GM18861 (cell line): ENCODE measurements around the gene SMCHD1.
"Not testable (repeated sequence)": the region's sequence is repeated elsewhere in the genome, so short reads cannot be mapped to it uniquely, and the experiment has no call there.

ENCODE experiments used
- ATAC-seq: cut with Tn5 transposase; IDR thresholded peaks from one replicate; pipeline ENCODE4 v1.9.1; 2021; ENCODE audit not compliant: unreplicated experiment

SMCHD1 gene

GRCh38 chr18:2715990-2716389 is 60.5 kb downstream of the SMCHD1 start:
- no peak for ATAC-seq

- ATAC-seq, result no peak
Observed at GRCh38 chr18:2716394-2717326, 61.1 kb downstream of the SMCHD1 start.

DNA sequence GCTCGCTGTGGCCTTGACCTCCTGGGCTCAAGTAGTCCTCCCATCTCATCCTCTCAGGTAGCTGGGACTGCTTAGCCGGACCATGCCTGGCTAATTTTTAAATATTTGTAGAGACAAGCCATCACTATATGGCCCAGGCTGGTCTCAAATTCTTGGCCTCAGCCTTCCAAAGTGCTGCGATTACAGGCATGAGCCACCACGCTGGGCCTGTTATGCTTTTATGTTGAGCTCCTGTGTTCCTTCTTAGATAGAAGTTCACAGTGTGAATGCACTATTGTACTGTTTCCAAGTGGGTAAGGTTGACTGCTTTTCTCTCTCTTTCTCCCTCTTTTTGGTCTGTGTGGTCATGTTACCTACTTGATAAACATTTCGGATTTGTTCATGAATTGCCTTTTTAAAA is 61.9 kb downstream of the SMCHD1 start:
- ATAC-seq, result no peak

- no peak for ATAC-seq
Observed at GRCh38 chr18:2719040-2719439, 63.5 kb downstream of the SMCHD1 start.

- no peak for ATAC-seq
Observed at GRCh38 chr18:2723207-2723606, 67.7 kb downstream of the SMCHD1 start.

DNA sequence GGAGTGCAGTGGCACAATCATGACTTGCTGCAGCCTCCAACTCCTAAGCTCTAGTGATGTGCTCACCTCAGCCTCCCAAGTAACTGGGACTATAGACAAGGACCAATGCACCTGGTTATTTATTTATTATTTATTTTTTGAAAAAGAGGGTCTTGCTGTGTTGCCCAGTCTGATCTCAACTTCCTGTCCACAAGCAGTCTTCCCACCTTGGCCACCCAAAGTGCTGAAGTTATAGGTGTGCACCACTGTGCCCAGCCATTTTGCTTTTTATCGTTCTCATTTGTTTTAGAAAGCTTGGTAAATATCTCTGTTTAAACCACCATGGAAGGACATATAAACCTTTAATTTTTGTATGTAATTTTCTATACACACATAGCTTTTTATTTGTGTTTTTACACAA is 74.2 kb downstream of the SMCHD1 start:
- no peak for ATAC-seq

GRCh38 chr18:2736823-2737222 is 81.3 kb downstream of the SMCHD1 start:
- no peak for ATAC-seq

- not testable (repeated sequence) for ATAC-seq
Observed at GRCh38 chr18:2740082-2740481, 84.6 kb downstream of the SMCHD1 start.

GRCh38 chr18:2746274-2746673 is 90.7 kb downstream of the SMCHD1 start:
- no peak for ATAC-seq

- no peak for ATAC-seq
Observed at GRCh38 chr18:2758309-2758708, 102.8 kb downstream of the SMCHD1 start.

DNA sequence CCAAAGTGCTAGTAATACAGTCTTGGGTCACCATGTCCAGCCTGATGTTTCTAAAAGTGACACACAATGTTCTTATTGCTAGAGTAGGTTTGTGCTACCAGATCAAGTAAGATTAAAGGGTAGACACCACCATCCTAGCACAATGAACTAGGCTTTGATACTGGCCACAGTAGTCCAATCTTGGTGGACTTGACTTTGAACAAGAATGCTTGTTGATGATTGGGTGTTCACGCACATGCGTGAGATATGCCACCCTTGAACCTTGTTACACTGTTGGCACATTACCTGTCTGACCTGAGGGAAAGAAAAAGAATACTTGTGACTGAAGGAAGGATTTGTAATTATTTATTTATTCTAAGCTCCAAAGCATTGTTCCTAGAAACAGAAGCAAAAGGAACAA is 119.1 kb downstream of the SMCHD1 start:
- no peak for ATAC-seq

GRCh38 chr18:2776601-2777000 is 121.1 kb downstream of the SMCHD1 start:
- no peak for ATAC-seq

- ATAC-seq, result no peak
Observed at GRCh38 chr18:2777241-2777640, 121.7 kb downstream of the SMCHD1 start.

DNA sequence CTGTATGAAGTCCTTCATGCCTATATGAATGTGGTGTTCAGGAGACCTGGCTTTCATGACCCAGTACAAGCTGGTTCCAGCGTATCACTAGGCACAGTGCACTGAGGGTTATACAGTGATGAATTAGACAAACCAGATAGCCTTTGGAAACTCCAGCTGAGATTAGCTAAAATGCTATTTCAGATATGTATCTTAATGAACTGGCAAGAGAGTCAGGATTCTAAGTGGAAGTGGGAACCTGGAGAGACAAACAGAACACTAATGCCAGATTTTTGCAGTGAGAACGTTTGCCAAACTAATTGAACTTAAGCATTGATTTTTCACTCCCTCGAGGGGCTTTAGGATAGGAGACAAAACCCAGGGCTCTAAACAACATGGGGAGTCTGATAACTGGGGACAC is 125.2 kb downstream of the SMCHD1 start:
- ATAC-seq, result no peak

GRCh38 chr18:2787225-2787624 is 131.7 kb downstream of the SMCHD1 start:
- no peak for ATAC-seq

GRCh38 chr18:2792395-2792794 is 136.9 kb downstream of the SMCHD1 start:
- ATAC-seq, result no peak

DNA sequence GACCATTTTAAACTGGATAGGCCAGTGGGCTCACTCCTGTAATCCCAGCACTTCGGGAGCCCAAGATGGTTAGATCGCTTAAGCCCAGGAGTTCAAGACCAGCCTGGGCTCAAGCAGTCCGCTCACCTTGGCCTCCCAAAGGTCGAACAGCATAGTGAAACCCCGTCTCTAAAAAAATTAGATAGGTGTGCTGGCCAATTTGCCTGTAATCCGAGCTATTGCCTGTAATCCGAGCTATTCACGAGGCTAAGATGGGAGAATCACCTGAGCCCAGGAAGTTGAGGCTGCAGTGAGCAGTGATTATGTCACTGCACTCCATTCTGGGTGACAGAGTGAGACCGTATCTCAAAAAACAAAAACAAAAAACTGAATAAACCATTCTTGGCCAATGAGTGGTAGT is 138.6 kb downstream of the SMCHD1 start:
- no peak for ATAC-seq

DNA sequence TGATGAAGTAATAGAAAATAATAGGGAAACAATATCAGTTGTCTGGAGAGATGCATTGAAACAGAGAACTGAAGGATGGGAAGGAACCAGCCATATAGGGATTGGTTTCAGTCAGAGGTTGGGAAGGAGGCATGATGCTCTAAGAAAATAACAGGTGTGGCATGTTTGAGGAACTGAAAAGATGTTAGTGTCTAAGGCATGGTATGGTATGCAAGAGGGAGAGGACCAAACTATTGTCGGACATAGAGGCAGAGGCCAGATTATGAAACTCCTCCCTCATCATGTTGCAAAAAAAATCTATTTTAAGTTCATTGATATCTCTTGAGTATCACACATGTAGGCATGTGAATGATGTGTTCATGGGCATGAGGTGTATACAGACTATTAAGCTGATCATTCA is 142.4 kb downstream of the SMCHD1 start:
- ATAC-seq, result peak; percentile 54

GRCh38 chr18:2799369-2799768 is 143.8 kb downstream of the SMCHD1 start:
- ATAC-seq, result no peak

GRCh38 chr18:2805970-2806943 is 150.7 kb downstream of the SMCHD1 start:
- ATAC-seq, result no peak

DNA sequence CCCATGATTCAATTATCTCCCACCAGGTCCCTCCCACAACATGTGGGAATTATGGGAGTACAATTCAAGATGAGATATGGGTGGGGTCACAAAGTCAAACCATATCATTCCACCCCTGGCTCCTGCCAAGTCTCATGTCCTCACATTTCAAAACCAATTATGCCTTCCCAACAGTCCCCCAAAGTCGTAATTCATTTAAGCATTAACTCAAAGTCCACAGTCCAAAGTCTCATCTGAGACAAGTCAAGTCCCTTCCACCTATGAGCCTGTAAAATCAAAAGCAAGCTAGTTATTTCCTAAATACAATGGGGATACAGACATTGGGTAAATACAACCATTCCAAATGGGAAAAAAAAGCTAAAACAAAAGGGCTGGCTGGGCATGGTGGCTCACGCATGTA is 153.1 kb downstream of the SMCHD1 start:
- ATAC-seq, result not testable (repeated sequence)
